Gastroesophageal sphincter (tissue), 4 donors: ENCODE results near the gene TRERF1. TPM values are rescaled to one million over a fixed set of nuclear protein-coding genes. Genes with fewer than 3 reads are reported as not detected.

Experiments
- ATAC-seq: fragments of 150-250 bp; one replicate; pipeline ENCODE4 v1.9.1; 2016; ENCODE audit warnings: mild to moderate bottlenecking, moderate library complexity
- H3K27ac ChIP-seq, 4 donors: fragments of 200-600 bp; sonication (generic) in 3 of 4; 1 replicate in 3 of 4; 2 replicates in 1 of 4; pipeline ENCODE4 v1.5.1; 2016 to 2019
- H3K27me3 ChIP-seq: fragments of 200-600 bp; sonication (generic); one replicate; pipeline ENCODE4 v1.5.1; 2019
- H3K36me3 ChIP-seq, 2 donors: fragments of 200-600 bp; sonication (generic); one replicate each; pipeline ENCODE4 v1.5.1; 2019; ENCODE audit warnings: control low read depth in 1 of 2
- H3K4me1 ChIP-seq, 3 donors: fragments of 200-600 bp; sonication (generic); 1 replicate in 2 of 3; 2 replicates in 1 of 3; pipeline ENCODE4 v1.5.1; 2016 to 2019; ENCODE audit warnings: control low read depth in 2 of 3
- H3K4me3 ChIP-seq, 2 donors: fragments of 200-600 bp; sonication (generic); one replicate each; pipeline ENCODE4 v1.5.1; 2019; ENCODE audit warnings: mild to moderate bottlenecking in 1 of 2, moderate library complexity in 1 of 2
- H3K9me3 ChIP-seq, 3 donors: fragments of 200-600 bp; sonication (generic); one replicate each; pipeline ENCODE4 v1.5.1; 2017 to 2019; ENCODE audit warnings: control low read depth in 2 of 3
- CTCF ChIP-seq, 4 experiments: fragments of 200-600 bp in 2 of 4; fragments of 450-650 bp in 2 of 4; sonication (generic) in 1 of 4; IDR thresholded peaks; one replicate each; pipeline ENCODE4 v1.5.1; 2017 to 2019; ENCODE audit warnings: antibody characterized with exemption in 4 of 4, mild to moderate bottlenecking in 2 of 4, moderate library complexity in 2 of 4
- EP300 ChIP-seq: sonication (generic); formaldehyde crosslinking; IDR thresholded peaks from one replicate; pipeline ENCODE4 v1.6.1; 2017; ENCODE audit warnings: antibody characterized with exemption, mild to moderate bottlenecking
- POLR2A ChIP-seq, 2 donors: fragments of 450-650 bp; IDR thresholded peaks; one replicate each; pipeline ENCODE4 v1.6.1; 2017; ENCODE audit warnings: antibody characterized with exemption in 2 of 2, mild to moderate bottlenecking in 2 of 2, moderate library complexity in 1 of 2
- POLR2AphosphoS5 ChIP-seq: sonication (generic); formaldehyde crosslinking; IDR thresholded peaks from one replicate; pipeline ENCODE4 v1.6.1; 2017; ENCODE audit warnings: antibody characterized with exemption
- WGBS, 2 donors: methylation state at CpG; one replicate each; pipeline ENCODE4 v1.1.5; 2018; ENCODE audit warnings: low coverage in 1 of 2; 5-methylcytosine and 5-hydroxymethylcytosine counted together
- total RNA-seq, 4 donors: library from RNA; depleted of rRNA; stranded (reverse); fragments of >200 nt; gene quantifications; one replicate each; pipeline ENCODE4 v1.1.0, GENCODE V29; 2016

The TRERF1 gene
- total RNA-seq, 4 donors from 2014 or later: 3.2 to 7.4 (median 5.4) TPM

GRCh38 chr6:42380228-42380979, 71.3 kb downstream of the TRERF1 start:
- ATAC-seq: no peak
- Histone ChIP-seq H3K36me3 (no peaks in the 10 kb centered on the region), H3K27me3 (no peaks in the 10 kb centered on the region), H3K27ac (no peak overlapping the region), H3K9me3 (no peaks in the 10 kb centered on the region), H3K4me3 (no peak overlapping the region), H3K4me1 (no peaks in the 10 kb centered on the region)
- no peak for TF ChIP-seq POLR2AphosphoS5
- TF ChIP-seq CTCF (IDR thresholded peaks at IDR 0.05): no peak
- TF ChIP-seq EP300: no peak
- TF ChIP-seq POLR2A (IDR thresholded peaks at IDR 0.05): no peak
- 100% methylated on average over 1 of the region's 4 CpGs; no CpG with 5 or more reads in 1 of the 2 donors for WGBS, 2 donors

GRCh38 chr6:42378536-42378935, 73.2 kb downstream of the TRERF1 start:
- 72 to 79% methylated on average over 2 to 3 of the region's 3 CpGs for WGBS, 2 donors
- ATAC-seq: no peak

GRCh38 chr6:42378125-42378524, 73.6 kb downstream of the TRERF1 start:
- no peaks in the 10 kb centered on the region for H3K27me3 ChIP-seq
- no peak overlapping the region for H3K27ac ChIP-seq
- H3K9me3 ChIP-seq: no peaks in the 10 kb centered on the region
- no peak overlapping the region for H3K4me3 ChIP-seq
- no peaks in the 10 kb centered on the region for H3K4me1 ChIP-seq
- H3K36me3 ChIP-seq: no peaks in the 10 kb centered on the region
- WGBS, 2 donors: 85 to 87% methylated on average over 5 of the region's 5 CpGs
- ATAC-seq: no peak
- TF ChIP-seq POLR2A (IDR thresholded peaks at IDR 0.05) (no peak), EP300 (no peak), CTCF (IDR thresholded peaks at IDR 0.05) (no peak)

More at GRCh38 chr6:42378536-42378935, 73.2 kb downstream of the TRERF1 start:
- Histone ChIP-seq H3K27me3 (no peaks in the 10 kb centered on the region), H3K4me1 (no peaks in the 10 kb centered on the region), H3K36me3 (no peaks in the 10 kb centered on the region), H3K9me3 (no peaks in the 10 kb centered on the region), H3K4me3 (no peak overlapping the region), H3K27ac (no peak overlapping the region)
- TF ChIP-seq CTCF (IDR thresholded peaks at IDR 0.05) (no peak), EP300 (no peak), POLR2AphosphoS5 (no peak), POLR2A (IDR thresholded peaks at IDR 0.05) (no peak)

GRCh38 chr6:42375007-42375635, 76.6 kb downstream of the TRERF1 start:
- Histone ChIP-seq H3K4me3 (no peak overlapping the region), H3K27me3 (no peaks in the 10 kb centered on the region), H3K9me3 (no peaks in the 10 kb centered on the region), H3K36me3 (no peaks in the 10 kb centered on the region), H3K27ac (no peak overlapping the region), H3K4me1 (no peaks in the 10 kb centered on the region)
- ATAC-seq: no peak
- TF ChIP-seq EP300 (no peak), POLR2A (IDR thresholded peaks at IDR 0.05) (no peak)
- 94 to 98% methylated on average over 5 to 8 of the region's 10 CpGs for WGBS, 2 donors

- Histone ChIP-seq H3K9me3 (no peaks in the 10 kb centered on the region), H3K4me3 (no peak overlapping the region), H3K27ac (no peak overlapping the region), H3K36me3 (no peaks in the 10 kb centered on the region), H3K4me1 (no peaks in the 10 kb centered on the region), H3K27me3 (no peaks in the 10 kb centered on the region)
- no peak for TF ChIP-seq POLR2AphosphoS5
- no peak for TF ChIP-seq POLR2A (IDR thresholded peaks at IDR 0.05)
- TF ChIP-seq EP300: no peak
- TF ChIP-seq CTCF (IDR thresholded peaks at IDR 0.05): no peak
- WGBS, 2 donors: 75 to 83% methylated on average over 2 of the region's 8 CpGs
- ATAC-seq: no peak
Measured at GRCh38 chr6:42374018-42374669, 77.6 kb downstream of the TRERF1 start.
